GM23338 (cell line): Measurements from ENCODE around the gene MADCAM1. TPM values are rescaled to one million over a fixed set of nuclear protein-coding genes. Genes with fewer than 3 reads are reported as not detected.

Experiments used
- ATAC-seq: fragments of 200-7000 bp; cut with Tn5 transposase; 3 replicates; pipeline ENCODE4 v1.9.1; 2020
- DNase-seq: peaks from one replicate; pipeline ENCODE4 v3.0.0-alpha.2; 2015; ENCODE audit warnings: low spot score
- H2AFZ ChIP-seq: fragments of 200-600 bp; sonication (generic); 2 replicates; pipeline ENCODE4 v1.8.0; 2016; ENCODE audit warnings: antibody characterized with exemption, mild to moderate bottlenecking, moderate library complexity
- H3F3A ChIP-seq: fragments of 200-600 bp; sonication (generic); replicated peaks from 2 replicates; pipeline ENCODE4 v1.8.0; 2017; ENCODE audit warnings: antibody characterized with exemption, mixed run types, low read depth
- H3K27ac ChIP-seq: fragments of 200-600 bp; sonication (generic); 2 replicates; pipeline ENCODE4 v1.6.1; 2016; ENCODE audit warnings: low read depth
- H3K27me3 ChIP-seq: fragments of 200-600 bp; sonication (generic); 2 replicates; pipeline ENCODE4 v1.8.0; 2016; ENCODE audit warnings: mild to moderate bottlenecking, mixed run types, moderate library complexity; ENCODE audit not compliant: insufficient read depth
- H3K36me3 ChIP-seq: fragments of 200-600 bp; sonication (generic); 2 replicates; pipeline ENCODE4 v1.8.0; 2016; ENCODE audit warnings: mild to moderate bottlenecking; ENCODE audit not compliant: insufficient read depth
- H3K4me1 ChIP-seq: fragments of 200-600 bp; sonication (generic); 2 replicates; pipeline ENCODE4 v1.8.0; 2016; ENCODE audit warnings: mild to moderate bottlenecking, moderate library complexity; ENCODE audit not compliant: insufficient read depth
- H3K4me2 ChIP-seq: fragments of 200-600 bp; sonication (generic); 2 replicates; pipeline ENCODE4 v1.7.1; 2017; ENCODE audit warnings: mixed run types
- H3K4me3 ChIP-seq: fragments of 200-600 bp; sonication (generic); 2 replicates; pipeline ENCODE4 v1.6.1; 2016; ENCODE audit warnings: mixed run types
- H3K79me2 ChIP-seq: fragments of 200-600 bp; sonication (generic); replicated peaks from 2 replicates; pipeline ENCODE4 v1.8.0; 2017; ENCODE audit warnings: mild to moderate bottlenecking; ENCODE audit not compliant: insufficient read depth
- H3K9me2 ChIP-seq: fragments of 200-600 bp; sonication (generic); 2 replicates; pipeline ENCODE4 v1.8.0; 2017; ENCODE audit not compliant: insufficient read depth
- H4K20me1 ChIP-seq: fragments of 200-600 bp; sonication (generic); replicated peaks from 2 replicates; pipeline ENCODE4 v1.8.0; 2017; ENCODE audit warnings: mild to moderate bottlenecking; ENCODE audit not compliant: insufficient read depth
- H3K27ac Mint-ChIP-seq: 2 replicates; pipeline ENCODE4 v1.8.0; 2020; ENCODE audit warnings: inconsistent platforms, mild to moderate bottlenecking, moderate library complexity, mixed read lengths
- H3K27me3 Mint-ChIP-seq: 3 replicates; pipeline ENCODE4 v1.8.0; 2022; ENCODE audit warnings: low read depth, mild to moderate bottlenecking, moderate library complexity, mixed read lengths, inconsistent platforms; ENCODE audit not compliant: insufficient read depth, poor library complexity
- H3K36me3 Mint-ChIP-seq: 3 replicates; pipeline ENCODE4 v1.8.0; 2021; ENCODE audit warnings: low read depth, mild to moderate bottlenecking, inconsistent platforms, moderate library complexity, mixed read lengths
- H3K4me1 Mint-ChIP-seq: 3 replicates; pipeline ENCODE4 v1.8.0; 2020; ENCODE audit warnings: mild to moderate bottlenecking, inconsistent platforms, mixed read lengths
- H3K4me3 Mint-ChIP-seq: 3 replicates; pipeline ENCODE4 v1.8.0; 2021; ENCODE audit warnings: moderate library complexity, mild to moderate bottlenecking, inconsistent platforms, mixed read lengths
- H3K9me3 Mint-ChIP-seq: 3 replicates; pipeline ENCODE4 v1.8.0; 2020; ENCODE audit warnings: moderate library complexity, mild to moderate bottlenecking, inconsistent platforms, mixed read lengths
- CREB1 ChIP-seq: fragments of 250-450 bp; sonication (Bioruptor Pico); IDR thresholded peaks from 2 replicates; pipeline ENCODE4 v1.5.0; 2020; ENCODE audit warnings: low read depth, mild to moderate bottlenecking, moderate library complexity
- EZH2 ChIP-seq: fragments of 200-600 bp; sonication (generic); IDR thresholded peaks from one replicate; pipeline ENCODE4 v1.8.0; 2017; ENCODE audit warnings: antibody characterized with exemption, mild to moderate bottlenecking, low read depth; ENCODE audit not compliant: unreplicated experiment
- JUNB ChIP-seq: IDR thresholded peaks from one replicate; pipeline ENCODE4 v1.6.1; 2016; ENCODE audit warnings: antibody characterized with exemption; ENCODE audit not compliant: unreplicated experiment
- NANOG ChIP-seq: IDR thresholded peaks from 2 replicates; pipeline ENCODE4 v1.6.1; 2016; ENCODE audit warnings: antibody characterized with exemption, borderline replicate concordance
- POLR2AphosphoS5 ChIP-seq: IDR thresholded peaks from 2 replicates; pipeline ENCODE4 v1.6.1; 2016; ENCODE audit warnings: antibody characterized with exemption, low read depth
- REST ChIP-seq: IDR thresholded peaks from one replicate; pipeline ENCODE4 v1.6.1; 2018; ENCODE audit warnings: antibody characterized with exemption; ENCODE audit not compliant: unreplicated experiment
- STAT1 ChIP-seq: IDR thresholded peaks from one replicate; pipeline ENCODE4 v1.6.1; 2016; ENCODE audit warnings: antibody characterized with exemption; ENCODE audit not compliant: unreplicated experiment
- ZNF114 ChIP-seq: fragments of 250-450 bp; sonication (Bioruptor Pico); IDR thresholded peaks from 2 replicates; pipeline ENCODE4 v1.5.0; 2020; ENCODE audit warnings: mild to moderate bottlenecking, moderate library complexity
- ZNF331 ChIP-seq: fragments of 250-450 bp; sonication (Bioruptor Pico); IDR thresholded peaks from 2 replicates; pipeline ENCODE4 v1.5.0; 2020; ENCODE audit warnings: low read depth, mild to moderate bottlenecking, moderate library complexity
- ZNF462 ChIP-seq: fragments of 250-450 bp; sonication (Bioruptor Pico); IDR thresholded peaks from 2 replicates; pipeline ENCODE4 v1.5.0; 2020; ENCODE audit warnings: mild to moderate bottlenecking, moderate library complexity
- polyA plus RNA-seq: library from polyadenylated mRNA; unstranded; fragments of >200 nt; fragmentation: Nextera tagmentation; extraction: Ambion mirVana; gene quantifications from 2 replicates; pipeline ENCODE4 v1.2.1, GENCODE V29; 2016
- total RNA-seq: library from RNA; depleted of rRNA; stranded (reverse); fragments of >200 nt; shearing (Covaris generic); gene quantifications from 2 replicates; pipeline ENCODE4 v1.2.3, GENCODE V29; 2014
- TF ChIP-seq, protein P1 (sequence below): IDR thresholded peaks from 2 replicates; pipeline ENCODE4 v1.6.1; 2016; ENCODE audit warnings: antibody characterized with exemption

Gene MADCAM1
- total and polyA plus RNA-seq, 2 experiments from 2014 or later = 2.1 to 2.5 TPM

- no peak for TF ChIP-seq JUNB
- no peak for TF ChIP-seq CREB1 (CRISPR knock-in tag)
- TF ChIP-seq, protein P1, sequence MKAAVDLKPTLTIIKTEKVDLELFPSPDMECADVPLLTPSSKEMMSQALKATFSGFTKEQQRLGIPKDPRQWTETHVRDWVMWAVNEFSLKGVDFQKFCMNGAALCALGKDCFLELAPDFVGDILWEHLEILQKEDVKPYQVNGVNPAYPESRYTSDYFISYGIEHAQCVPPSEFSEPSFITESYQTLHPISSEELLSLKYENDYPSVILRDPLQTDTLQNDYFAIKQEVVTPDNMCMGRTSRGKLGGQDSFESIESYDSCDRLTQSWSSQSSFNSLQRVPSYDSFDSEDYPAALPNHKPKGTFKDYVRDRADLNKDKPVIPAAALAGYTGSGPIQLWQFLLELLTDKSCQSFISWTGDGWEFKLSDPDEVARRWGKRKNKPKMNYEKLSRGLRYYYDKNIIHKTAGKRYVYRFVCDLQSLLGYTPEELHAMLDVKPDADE = no peak
- TF ChIP-seq REST = no peak
Observed at GRCh38 chr19:522726-523125, 26.4 kb downstream of the MADCAM1 start (continued).

GRCh38 chr19:524062-524674, 27.9 kb downstream of the MADCAM1 start:
- no peak for ATAC-seq
- no peaks in the 10 kb centered on the region for H3K79me2 ChIP-seq
- H3F3A ChIP-seq = 0 out of 2 replicates have a peak, but pooled peaks cover 3% of the 10 kb centered on the region
- no peak overlapping the region for H2AFZ ChIP-seq
- Mint-ChIP-seq H3K27ac (no peak overlapping the region), H3K36me3 (peaks cover 17% of the 10 kb centered on the region; the same call in 2 of the 3 replicates), H3K27me3 (peaks cover 19% of the 10 kb centered on the region), H3K9me3 (peaks cover 24% of the 10 kb centered on the region), H3K4me1 (peaks cover 7% of the 10 kb centered on the region), H3K4me3 (no peak overlapping the region)
- no peak for DNase-seq
- no peak overlapping the region for H3K4me2 ChIP-seq
- H3K4me3 ChIP-seq = no peak overlapping the region
- peaks cover 20% of the 10 kb centered on the region for H3K27me3 ChIP-seq
- no peaks in the 10 kb centered on the region for H3K36me3 ChIP-seq
- no peak overlapping the region for H3K27ac ChIP-seq
- no peaks in the 10 kb centered on the region for H3K4me1 ChIP-seq
- H3K9me2 ChIP-seq = no peaks in the 10 kb centered on the region
- H4K20me1 ChIP-seq = no peaks in the 10 kb centered on the region
- TF ChIP-seq NANOG = no peak
- no peak for TF ChIP-seq JUNB
- TF ChIP-seq EZH2 = no peak
- no peak for TF ChIP-seq STAT1
- no peak for TF ChIP-seq ZNF114 (CRISPR knock-in tag)
- TF ChIP-seq ZNF331 (CRISPR knock-in tag) = no peak
- no peak for TF ChIP-seq POLR2AphosphoS5
- TF ChIP-seq ZNF462 = no peak
- TF ChIP-seq, protein P1 = no peak
- TF ChIP-seq CREB1 (CRISPR knock-in tag) = no peak
